Type B pancreatic cell (in vitro differentiated cells): Measurements from ENCODE around the gene CASR. TPM values are rescaled to one million over a fixed set of nuclear protein-coding genes. Genes with fewer than 3 reads are reported as not detected.
"Not testable (repeated sequence)": the region's sequence is repeated elsewhere in the genome, so short reads cannot be mapped to it uniquely, and the experiment has no call there.

Source experiments
- DNase-seq: peaks from one replicate; pipeline ENCODE4 v3.0.0; 2021; ENCODE audit warnings: mixed read lengths; ENCODE audit not compliant: unreplicated experiment; ENCODE audit errors: extremely low spot score
- H3K27ac Mint-ChIP-seq: 2 replicates; pipeline ENCODE4 v1.8.0; 2021; ENCODE audit warnings: mild to moderate bottlenecking, mixed read lengths
- H3K27me3 Mint-ChIP-seq: 2 replicates; pipeline ENCODE4 v1.8.0; 2021; ENCODE audit warnings: mixed read lengths
- H3K36me3 Mint-ChIP-seq: 2 replicates; pipeline ENCODE4 v1.8.0; 2021; ENCODE audit warnings: mixed read lengths
- H3K4me1 Mint-ChIP-seq: one replicate; pipeline ENCODE4 v1.8.0; 2021; ENCODE audit warnings: mixed read lengths; ENCODE audit not compliant: unreplicated experiment
- H3K4me3 Mint-ChIP-seq: 2 replicates; pipeline ENCODE4 v1.8.0; 2021; ENCODE audit warnings: mild to moderate bottlenecking, mixed read lengths
- H3K9me3 Mint-ChIP-seq: 2 replicates; pipeline ENCODE4 v1.8.0; 2021; ENCODE audit warnings: mixed read lengths
- total RNA-seq: library from RNA; stranded (reverse); gene quantifications from 2 replicates; pipeline ENCODE4 v1.2.1, GENCODE V29; 2021; ENCODE audit warnings: low replicate concordance
- TF ChIP-seq, protein P1 (sequence below): fragments of 200-600 bp; sonication (generic); conservative IDR thresholded peaks from 2 replicates; pipeline ENCODE4 v1.5.0; 2021; ENCODE audit warnings: antibody characterized with exemption, mild to moderate bottlenecking

The CASR gene
- total RNA-seq, 1 donor from 2014 or later = 0.87 TPM

DNA sequence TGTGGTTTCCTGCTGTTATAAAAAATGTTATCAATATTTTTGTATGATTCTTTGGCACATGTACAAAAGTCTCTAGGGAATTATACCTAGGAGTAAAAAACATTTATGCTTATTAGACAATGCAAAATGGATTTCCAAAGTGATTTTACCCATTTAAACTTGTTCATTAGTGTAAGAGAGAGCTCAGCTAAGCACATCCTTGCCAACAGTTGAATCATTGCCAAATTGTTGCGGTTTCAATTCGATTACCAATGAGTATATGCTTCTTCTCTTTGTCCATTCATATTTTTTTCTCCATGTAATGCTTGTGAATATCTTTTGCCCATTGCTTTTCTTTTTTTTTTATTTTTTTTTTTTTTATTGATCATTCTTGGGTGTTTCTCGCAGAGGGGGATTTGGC is 17.2 kb downstream of the CASR start:
- no peaks in the 10 kb centered on the region for H3K4me1 Mint-ChIP-seq
- no peak overlapping the region for H3K4me3 Mint-ChIP-seq
- no peaks in the 10 kb centered on the region for H3K9me3 Mint-ChIP-seq
- H3K27me3 Mint-ChIP-seq = no peaks in the 10 kb centered on the region
- H3K36me3 Mint-ChIP-seq = no peaks in the 10 kb centered on the region
- no peak overlapping the region for H3K27ac Mint-ChIP-seq
- TF ChIP-seq, protein P1, sequence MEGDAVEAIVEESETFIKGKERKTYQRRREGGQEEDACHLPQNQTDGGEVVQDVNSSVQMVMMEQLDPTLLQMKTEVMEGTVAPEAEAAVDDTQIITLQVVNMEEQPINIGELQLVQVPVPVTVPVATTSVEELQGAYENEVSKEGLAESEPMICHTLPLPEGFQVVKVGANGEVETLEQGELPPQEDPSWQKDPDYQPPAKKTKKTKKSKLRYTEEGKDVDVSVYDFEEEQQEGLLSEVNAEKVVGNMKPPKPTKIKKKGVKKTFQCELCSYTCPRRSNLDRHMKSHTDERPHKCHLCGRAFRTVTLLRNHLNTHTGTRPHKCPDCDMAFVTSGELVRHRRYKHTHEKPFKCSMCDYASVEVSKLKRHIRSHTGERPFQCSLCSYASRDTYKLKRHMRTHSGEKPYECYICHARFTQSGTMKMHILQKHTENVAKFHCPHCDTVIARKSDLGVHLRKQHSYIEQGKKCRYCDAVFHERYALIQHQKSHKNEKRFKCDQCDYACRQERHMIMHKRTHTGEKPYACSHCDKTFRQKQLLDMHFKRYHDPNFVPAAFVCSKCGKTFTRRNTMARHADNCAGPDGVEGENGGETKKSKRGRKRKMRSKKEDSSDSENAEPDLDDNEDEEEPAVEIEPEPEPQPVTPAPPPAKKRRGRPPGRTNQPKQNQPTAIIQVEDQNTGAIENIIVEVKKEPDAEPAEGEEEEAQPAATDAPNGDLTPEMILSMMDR = no peak
- no peak for DNase-seq

DNA sequence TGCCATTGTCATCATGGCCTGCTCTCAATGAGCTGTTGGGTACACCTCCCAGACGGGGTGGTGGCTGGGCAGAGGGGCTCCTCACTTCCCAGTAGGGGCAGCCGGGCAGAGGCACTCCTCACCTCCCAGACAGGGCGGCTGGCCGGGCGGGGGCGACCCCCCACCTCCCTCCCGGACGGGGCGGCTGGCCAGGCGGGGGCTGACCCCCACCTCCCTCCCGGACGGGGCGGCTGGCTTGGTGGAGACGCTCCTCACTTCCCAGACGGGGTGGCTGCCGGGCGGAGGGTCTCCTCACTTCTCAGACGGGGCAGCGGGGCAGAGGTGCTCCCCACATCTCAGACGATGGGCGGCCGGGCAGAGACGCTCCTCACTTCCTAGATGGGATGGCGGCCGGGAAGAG is 18.0 kb downstream of the CASR start:
- H3K9me3 Mint-ChIP-seq, H3K27me3 Mint-ChIP-seq, H3K27ac Mint-ChIP-seq, H3K4me3 Mint-ChIP-seq, DNase-seq, H3K36me3 Mint-ChIP-seq, H3K4me1 Mint-ChIP-seq: not testable (repeated sequence)

DNA sequence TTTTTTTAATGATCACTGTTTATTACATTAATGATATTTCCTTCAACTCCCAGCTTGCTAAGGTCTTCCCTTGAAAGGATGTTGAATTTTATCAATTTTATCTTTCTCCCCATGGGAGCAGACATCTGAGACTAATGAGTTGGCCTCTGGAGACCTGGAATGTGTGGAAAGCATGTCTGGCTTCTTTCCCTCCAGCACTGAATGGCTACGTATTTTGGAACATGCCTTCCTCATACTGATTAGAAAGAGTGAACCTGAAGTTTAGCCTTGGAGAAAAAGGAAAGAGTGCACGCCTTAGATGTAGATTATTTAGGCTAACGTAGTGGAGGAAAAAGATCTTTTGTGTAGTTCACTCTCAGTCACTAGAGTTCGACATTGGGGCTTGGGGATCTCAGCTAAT is 25.1 kb downstream of the CASR start:
- Mint-ChIP-seq H3K4me3 (no peak overlapping the region), H3K9me3 (peaks cover 4% of the 10 kb centered on the region), H3K27me3 (no peaks in the 10 kb centered on the region), H3K4me1 (no peaks in the 10 kb centered on the region), H3K27ac (no peak overlapping the region), H3K36me3 (no peaks in the 10 kb centered on the region)
- DNase-seq = no peak
- TF ChIP-seq, protein P1 = no peak

DNA sequence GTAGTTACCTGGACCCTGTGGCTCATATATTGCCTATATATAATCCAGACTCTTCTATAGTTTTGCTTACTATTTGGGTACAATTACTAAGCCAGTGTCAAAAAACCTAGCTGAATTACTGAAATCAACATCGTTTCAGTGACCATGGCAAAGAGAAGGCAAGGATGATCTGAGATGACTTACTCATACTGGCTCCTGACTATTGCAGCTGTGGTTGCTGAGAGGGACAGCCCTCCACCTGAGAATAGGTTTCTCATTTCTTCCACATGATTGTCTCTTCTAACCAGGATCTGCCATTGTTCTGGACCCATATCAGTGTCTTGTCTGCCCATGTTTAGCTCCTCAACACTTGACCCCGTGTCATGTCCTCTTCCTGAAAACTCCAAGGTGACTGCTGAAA is 30.2 kb downstream of the CASR start:
- peaks cover 8% of the 10 kb centered on the region for H3K9me3 Mint-ChIP-seq

DNA sequence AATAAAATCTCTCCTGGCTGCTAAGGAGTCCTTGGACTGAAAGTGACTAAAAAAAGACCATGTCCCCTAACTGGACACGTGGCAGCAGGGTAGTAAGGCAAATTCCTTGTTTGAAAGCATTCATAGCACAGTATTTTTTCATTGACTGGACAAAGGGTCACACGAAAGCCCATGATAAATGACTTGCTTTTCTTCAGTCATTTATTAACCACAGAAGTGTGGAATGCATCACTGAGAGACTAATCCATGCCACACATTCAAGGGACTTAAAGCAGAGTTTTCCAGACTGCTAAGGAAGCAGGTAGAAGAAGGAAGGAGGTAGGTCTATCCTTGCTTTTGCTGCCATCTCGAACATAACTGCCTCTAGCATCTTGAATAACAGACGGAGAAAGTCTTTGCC is 31.2 kb downstream of the CASR start:
- H3K27ac Mint-ChIP-seq = no peak overlapping the region
- H3K9me3 Mint-ChIP-seq = peaks cover 4% of the 10 kb centered on the region
- H3K4me1 Mint-ChIP-seq = peaks cover 14% of the 10 kb centered on the region
- H3K4me3 Mint-ChIP-seq = peak overlapping the region; percentile 61
- TF ChIP-seq, protein P1 = no peak
- no peak for DNase-seq
- H3K27me3 Mint-ChIP-seq = no peaks in the 10 kb centered on the region
- peaks cover 4% of the 10 kb centered on the region for H3K36me3 Mint-ChIP-seq

More for the DNA sequence above, 30.2 kb downstream of the CASR start:
- H3K4me1 Mint-ChIP-seq = peaks cover 14% of the 10 kb centered on the region
- H3K27me3 Mint-ChIP-seq = no peaks in the 10 kb centered on the region
- H3K36me3 Mint-ChIP-seq = peaks cover 4% of the 10 kb centered on the region
- H3K27ac Mint-ChIP-seq = no peak overlapping the region
- TF ChIP-seq, protein P1 = no peak
- no peak for DNase-seq
- no peak overlapping the region for H3K4me3 Mint-ChIP-seq

DNA sequence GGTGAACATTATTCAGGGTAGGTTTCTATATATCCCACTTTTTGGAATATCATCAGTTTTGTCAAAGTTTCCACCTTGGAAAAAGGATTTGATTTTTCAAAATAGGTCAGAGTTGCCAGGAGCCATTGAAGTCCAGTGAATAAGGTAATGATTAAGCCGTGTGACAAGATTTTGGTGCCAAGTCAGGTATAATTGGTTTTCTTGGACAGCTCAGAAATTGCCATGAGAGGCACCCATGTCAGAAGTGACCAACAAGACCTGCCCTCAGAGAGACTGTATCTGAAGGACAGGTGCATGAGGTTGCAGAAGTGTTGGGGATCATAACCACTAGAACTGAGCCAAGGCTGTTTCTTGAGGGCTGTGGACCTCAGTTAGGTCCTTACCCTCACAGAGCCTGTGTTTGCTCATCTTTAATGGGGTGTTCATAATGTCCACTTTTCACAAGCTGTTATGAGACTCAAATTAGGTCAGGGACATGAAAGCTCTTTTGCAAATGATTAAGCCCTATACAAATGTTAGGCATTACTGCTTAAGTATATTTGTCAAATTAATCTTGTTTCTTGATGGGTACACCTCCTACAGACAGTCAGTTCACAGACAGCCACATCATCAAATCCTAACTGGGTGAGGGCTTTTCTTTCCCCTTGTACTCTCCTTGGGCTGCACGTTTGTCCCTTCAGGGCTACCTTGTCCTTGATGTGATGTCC is 32.3 kb downstream of the CASR start:
- H3K27ac Mint-ChIP-seq = no peak overlapping the region
- peaks cover 4% of the 10 kb centered on the region for H3K9me3 Mint-ChIP-seq
- no peaks in the 10 kb centered on the region for H3K27me3 Mint-ChIP-seq
- TF ChIP-seq, protein P1 = no peak
- peaks cover 14% of the 10 kb centered on the region for H3K4me1 Mint-ChIP-seq
- no peak for DNase-seq
- no peak overlapping the region for H3K4me3 Mint-ChIP-seq
- peaks cover 4% of the 10 kb centered on the region for H3K36me3 Mint-ChIP-seq
